Measurements from ENCODE around the gene ACADS.

Gene ACADS

DNA sequence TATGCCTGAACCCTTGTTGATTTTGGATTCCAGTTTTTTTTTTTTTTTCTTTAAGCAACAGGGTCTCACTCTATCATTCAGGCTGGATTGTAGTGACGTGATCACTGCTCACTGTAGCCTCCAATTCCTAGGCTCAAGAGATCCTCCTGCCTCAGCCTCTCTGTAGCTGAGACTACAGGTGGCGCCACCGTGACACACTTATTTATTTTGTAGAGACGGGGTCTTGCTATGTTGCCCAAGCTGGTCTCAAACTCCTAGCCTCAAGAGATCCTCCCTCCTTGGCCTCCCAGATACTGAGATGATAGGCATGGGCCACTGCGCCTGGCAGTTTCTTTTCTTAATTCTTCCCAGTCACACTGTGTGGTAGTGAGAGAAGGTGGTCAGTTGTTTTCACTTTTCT is 25.2 kb downstream of the ACADS start:
- in situ Hi-C loops (cut with MboI; ENCODE audit: low sequenced_read_pairs), result no loop called here

DNA sequence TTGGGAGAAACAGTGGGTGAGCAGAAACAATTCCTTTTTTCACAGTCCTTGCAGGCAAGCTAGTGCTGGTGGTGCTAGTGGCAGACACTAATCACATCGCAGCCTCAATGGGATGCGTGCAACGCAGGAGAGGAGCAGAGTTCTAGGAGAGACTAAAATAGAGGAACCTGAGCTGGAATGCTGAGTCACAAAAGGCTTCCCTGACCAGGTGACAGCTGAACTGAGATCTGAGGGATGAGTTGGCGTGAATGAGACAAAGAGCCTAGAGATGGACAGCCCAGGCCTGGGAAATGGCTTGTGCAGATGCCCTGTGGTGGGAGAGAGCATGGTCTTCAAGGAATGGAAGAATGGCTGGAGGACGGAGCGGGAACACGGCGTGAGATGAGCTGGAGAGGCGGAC is 25.8 kb downstream of the ACADS start:
- in situ Hi-C loops (cut with MboI; ENCODE audit: low sequenced_read_pairs), result no loop called here

DNA sequence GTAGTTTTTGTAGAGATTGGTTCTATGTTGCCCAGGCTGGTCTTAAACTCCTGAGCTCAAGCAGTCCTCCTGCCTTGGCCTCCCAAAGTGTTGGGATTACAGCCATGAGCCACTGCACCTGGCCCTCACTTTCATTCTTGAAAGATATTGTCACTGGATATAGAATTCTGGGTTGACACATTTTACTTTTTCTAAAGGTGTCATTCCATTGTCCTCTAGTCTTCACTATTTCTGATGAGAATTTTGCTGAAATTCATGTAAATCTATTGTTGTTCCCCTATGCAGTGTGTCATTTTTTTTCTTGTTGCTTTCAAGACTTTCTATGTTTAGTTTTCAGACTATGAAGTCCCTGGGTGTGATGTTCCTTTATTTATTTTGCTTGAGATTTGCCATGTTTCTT is 29.2 kb downstream of the ACADS start:
- in situ Hi-C loops (cut with MboI; ENCODE audit: low sequenced_read_pairs), result no loop called here

DNA sequence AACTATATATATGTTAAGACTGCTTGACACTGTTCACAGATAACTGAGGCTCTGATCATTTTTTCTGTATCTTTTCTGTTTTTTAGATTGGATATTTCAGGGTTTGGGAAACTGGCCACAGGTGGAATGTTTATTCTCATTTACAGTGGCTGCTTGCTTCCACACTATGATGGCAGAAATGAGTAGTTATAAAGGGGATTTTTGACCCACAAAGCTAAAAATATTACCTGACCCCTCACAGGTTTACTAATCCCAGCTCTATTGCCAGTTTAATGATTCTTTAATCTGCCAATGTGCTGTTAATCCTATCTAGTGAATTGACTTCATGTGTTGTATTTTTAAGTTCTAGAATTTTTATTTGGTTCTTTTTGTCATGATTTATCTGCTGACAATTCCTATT is 29.6 kb downstream of the ACADS start:
- in situ Hi-C loops (cut with MboI; ENCODE audit: low sequenced_read_pairs), result no loop called here

DNA sequence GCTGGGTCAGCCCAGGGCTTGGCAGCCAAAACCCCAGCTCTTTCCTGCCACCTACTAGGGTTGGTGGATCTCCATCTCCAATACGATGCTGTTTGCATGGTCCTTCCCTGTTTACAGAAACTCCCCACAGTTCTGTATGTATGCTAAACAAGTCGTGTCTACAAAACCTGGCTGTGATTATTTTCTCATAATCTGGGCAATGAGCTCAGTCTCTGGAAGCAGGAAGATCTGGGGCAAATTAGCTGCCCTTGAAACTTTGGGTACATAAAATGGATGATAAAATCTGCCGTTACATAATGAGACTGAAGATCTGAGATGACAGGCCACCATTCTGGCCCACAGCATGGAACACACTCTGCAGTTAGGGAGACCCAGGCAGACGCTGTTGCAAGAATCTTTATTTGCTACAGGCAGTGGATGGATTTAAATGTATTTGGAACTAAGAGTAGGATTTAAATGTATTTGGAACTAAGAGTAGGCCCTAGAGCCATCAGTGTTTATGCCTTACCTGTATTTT is 31.7 kb downstream of the ACADS start:
- in situ Hi-C loops (cut with MboI; ENCODE audit: low sequenced_read_pairs), result no loop called here

DNA sequence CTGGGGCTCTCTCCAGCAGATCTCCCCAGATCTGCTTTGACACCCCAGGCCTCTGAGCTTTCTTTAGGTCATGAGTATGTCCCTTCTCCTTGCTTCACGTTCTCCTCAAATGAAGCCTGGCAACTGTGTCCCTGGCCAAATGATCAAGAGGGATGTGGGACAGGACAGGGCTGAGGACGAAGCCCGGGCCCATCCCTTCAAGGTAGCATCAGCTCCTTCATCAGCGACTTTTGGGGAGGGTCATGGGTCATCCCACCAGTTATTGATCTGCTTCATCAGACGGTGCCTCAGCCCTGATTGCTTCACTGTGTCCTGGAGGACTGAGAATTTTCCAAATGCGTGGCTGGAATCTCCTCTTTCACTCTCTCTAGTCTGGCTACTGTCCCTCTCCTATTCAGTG is 32.3 kb downstream of the ACADS start:
- in situ Hi-C loops (cut with MboI; ENCODE audit: low sequenced_read_pairs), result no loop called here

DNA sequence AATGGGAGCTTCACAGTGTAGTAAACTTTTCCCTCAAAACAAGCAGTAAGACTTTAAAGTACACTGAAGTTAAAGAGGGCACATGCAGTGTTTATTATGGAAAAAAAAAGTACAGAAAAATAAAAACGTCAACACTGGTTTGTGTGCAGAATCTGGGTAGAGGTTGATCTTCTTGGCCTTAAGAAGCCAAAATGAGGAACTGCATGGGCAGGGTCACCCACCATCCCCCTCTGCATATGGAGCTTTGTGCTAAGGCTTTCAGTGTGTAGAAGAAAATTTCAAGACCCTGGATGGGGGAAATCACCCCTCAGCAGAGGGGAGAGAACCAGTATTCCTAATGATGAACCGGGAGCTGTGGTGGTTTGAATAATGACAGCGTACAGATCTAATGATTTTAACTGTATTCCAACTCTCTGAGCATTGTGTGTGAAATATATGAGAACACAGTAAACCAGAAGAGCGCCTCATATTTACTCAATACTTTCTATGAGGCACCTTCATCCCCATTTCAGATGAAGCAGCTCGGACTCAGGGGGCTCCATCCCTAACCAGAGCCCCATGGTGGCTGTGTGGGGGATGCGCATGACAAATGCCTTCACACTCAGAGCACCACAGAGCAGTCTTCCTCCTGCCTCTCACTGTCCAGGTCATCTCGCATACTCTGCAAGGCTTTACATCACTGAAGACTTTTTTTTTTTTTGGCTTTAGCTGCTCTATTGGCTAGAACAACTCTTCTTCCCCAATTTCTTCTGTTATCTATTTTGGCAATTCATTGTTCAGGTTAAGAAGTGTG is 33.4 kb downstream of the ACADS start:
- in situ Hi-C loops (cut with MboI; ENCODE audit: low sequenced_read_pairs), result no loop called here

DNA sequence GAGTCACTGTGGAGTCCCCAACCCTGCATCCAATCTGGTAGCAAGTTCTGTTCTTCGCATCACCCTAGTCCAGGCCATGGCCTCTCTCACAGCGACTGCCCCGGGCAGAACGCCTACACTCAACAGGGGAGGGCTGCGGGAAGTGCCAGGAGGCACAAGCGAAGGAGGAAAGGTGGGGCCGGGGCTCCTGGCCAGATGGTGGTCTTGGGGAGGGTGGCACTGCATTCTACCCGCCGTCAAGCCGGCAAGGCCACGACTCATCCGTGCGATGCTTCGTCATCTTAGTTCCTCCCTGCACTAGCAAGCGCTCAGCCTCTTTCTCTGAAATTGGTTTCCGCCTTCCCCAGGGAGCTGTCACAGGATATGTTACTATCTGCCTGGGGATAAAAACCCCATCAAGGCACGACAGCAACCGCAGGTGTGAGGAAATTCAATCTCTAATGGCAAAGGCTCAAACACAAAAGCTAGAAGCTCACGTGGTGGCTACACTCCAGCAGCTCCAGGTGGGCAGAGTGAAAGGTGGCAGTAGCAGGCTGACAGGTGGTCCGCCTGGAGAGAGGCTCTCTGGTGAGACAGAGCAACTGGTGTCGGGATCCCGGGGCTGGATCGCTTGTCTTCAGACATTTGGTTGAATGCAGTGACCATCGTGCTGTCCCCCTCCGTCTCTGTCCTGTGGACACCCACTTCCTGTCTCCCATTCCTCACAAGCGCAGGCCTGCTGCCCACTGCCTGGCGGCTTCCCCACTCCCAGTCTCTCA is 34.1 kb downstream of the ACADS start:
- in situ Hi-C loops (cut with MboI; ENCODE audit: low sequenced_read_pairs), result no loop called here

DNA sequence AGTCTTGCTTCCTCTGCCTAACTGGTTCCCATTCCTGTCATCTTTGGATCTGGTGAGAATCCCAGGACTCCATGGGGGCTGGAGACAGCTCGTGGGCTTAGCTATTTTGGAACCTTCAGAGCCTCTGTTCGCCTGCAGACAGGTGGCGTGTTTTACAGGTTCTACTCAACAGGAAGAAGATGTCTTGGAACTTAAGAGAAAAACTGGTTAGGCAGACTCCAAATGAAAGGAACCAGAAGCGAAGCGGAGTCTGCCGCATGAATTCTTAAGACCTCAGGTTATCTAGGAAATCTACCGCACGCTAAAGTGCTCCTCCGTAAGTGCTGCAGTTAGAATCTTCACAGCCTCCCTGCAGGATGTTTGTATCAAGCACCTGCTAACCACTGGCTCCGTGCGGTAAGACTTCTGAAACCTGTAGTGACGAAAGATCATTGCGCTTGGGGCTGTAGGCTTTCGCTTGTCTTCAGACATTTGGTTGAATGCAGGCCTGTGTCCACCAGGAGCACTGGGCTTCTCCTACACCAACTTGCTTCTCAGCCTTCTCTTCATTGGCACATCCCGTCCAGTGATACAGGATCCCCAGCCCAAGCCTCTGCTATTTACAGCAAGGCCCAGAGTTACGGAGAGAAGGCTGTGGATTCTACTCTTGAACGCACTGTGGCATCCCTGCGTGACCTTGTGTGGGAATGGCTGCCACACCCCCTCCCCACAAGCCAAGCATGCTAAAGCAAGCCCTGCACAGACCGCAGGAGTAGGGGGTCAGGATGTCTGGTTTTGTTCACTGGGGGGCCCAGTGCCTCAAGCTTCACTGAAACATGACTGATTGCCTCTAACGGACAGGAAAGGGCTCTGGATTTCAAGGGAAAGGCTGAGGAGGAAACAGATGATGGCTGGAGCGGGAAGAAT is 35.0 kb downstream of the ACADS start:
- in situ Hi-C loops (cut with MboI; ENCODE audit: low sequenced_read_pairs), result no loop called here

DNA sequence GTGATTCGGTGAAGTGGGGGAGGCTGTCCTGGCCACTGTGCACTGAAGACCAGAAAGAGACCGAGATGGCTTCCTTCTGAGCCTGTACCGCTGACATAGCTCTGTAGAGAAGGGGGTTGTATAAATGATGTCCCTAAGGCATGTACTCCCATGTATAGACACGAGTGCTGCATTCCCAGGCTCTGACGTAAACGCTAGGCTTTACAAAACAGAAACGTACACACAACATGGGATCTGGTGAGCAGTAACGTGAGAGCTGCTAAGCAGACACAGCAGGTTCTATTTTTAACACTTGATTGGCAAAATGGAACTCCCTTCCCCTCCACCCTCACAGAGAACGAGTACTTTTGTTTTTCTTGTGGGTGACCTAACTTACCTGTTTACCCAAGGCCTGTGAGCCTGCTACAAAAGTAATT is 35.9 kb downstream of the ACADS start:
- in situ Hi-C loops (cut with MboI; ENCODE audit: low sequenced_read_pairs), result no loop called here

DNA sequence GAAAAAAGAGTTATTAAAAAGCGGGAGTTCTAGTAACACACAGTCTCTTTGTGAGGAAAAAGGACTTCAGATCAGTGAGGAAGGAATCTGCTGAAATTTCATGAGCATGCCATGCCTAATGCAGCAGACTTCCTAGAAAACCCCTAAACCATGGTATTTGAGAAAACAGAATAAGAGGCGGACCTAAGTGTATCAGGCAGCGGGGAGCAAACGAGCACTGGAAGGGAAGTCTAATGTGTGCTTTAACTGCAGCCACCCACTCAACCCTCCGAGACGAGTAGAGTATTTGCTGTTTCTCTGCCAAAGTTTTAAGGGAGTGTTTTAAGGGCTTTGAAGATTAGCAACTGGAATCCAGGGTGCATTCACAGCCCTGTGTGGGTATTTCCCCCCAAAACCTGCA is 36.5 kb downstream of the ACADS start:
- in situ Hi-C loops (cut with MboI; ENCODE audit: low sequenced_read_pairs), result no loop called here

DNA sequence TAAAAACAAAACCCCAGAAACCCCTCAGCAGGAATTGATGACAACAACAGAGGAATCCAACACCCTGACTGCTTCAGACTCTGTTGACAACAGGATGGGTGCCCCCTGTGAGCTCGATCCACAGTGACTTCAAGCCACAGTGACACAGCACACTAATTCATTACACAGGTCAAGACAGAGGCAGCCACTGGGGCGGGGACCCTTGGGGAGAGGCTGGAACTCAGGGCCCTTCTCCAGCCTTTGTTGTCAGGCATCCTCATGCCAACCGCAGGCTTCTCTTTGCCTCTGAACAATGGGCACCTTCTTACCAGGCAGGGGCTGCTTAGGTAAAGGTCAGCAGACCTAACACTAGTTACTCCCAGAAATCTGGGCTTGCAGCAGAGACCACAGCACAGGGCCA is 37.6 kb downstream of the ACADS start:
- in situ Hi-C loops (cut with MboI; ENCODE audit: low sequenced_read_pairs), result no loop called here

DNA sequence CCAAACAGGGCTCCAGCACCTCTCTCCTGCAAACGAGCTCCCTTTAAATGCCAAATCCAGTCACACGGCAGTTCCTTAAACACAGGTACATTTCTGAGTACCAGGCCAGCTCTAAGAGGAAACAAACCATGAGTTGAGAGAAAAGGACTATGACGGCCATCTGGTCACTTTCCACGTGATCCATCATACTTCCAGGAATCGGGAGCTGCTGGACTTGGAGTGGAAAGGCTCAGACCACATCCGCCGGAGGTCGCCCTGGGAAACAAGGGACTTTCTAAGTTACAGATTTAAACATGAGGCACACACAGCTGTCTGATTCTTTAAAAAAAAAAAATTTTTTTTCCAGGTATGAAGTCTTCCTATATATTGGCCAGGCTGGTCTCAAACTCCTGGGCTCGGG is 39.2 kb downstream of the ACADS start:
- in situ Hi-C loops (cut with MboI; ENCODE audit: low sequenced_read_pairs), result no loop called here

DNA sequence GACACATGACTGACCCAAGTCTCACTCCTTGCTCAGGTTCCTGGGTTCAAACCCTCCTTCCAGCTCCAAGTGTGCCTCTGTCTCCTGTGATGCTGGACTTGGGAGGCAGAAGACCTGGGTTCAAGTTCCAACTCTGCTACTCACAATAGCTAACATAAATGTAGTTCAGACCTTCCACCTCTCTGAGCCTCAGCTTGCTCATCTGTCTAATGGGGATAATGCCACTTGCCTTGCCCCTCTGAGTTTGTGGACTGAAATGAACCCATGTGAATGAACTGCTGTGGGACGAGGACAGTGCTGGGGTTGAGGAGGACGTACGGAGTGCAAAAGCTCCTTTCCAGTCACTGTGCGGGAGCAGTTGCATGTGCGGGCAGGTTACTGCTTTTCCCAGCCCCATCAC is 40.9 kb downstream of the ACADS start:
- in situ Hi-C loops (cut with MboI; ENCODE audit: low sequenced_read_pairs), result no loop called here

DNA sequence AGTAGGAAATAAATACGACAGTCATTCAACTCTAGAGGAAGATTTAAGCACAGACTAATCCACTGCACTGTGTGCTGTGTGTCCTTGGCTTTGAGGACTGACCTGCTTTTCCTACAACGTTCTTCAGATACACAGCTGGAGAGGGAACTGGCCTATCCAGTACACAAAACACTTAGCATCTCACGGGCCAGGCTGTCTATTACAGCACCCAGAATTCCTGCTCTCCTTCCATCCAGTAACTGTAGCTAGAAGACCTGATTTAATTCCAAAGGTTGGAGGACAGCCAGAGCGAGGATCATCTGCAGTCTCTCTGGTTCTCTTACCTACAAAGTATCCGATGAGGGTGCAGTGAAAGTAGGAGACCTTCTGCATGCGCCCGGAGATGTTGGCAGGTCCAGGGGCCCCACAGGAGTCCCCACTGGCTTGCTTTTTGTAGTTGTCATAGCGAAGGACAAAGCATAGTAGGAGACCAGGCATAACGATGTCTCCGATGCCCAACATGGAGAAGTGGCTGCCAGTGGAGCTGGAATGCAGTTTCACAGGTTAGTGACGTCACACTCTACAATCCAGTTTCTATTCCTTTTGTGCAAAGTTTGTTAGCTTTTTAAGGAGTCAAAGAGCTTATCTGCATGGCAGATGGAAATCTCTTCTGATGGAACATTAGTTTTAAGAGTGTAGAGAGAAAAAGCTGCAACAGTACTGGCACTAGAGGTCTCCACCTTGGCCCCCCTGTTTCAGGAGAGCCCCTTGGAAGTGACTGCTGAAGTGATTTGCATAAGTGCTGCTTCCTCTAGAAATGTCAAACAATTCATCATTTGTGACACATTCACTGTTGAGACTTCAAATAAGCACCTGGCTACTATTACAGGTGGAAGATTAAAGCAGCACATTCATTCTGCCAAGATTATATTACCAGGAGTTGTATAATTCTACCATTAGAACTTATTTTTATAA is 41.7 kb downstream of the ACADS start:
- in situ Hi-C loops (cut with MboI; ENCODE audit: low sequenced_read_pairs), result no loop called here

DNA sequence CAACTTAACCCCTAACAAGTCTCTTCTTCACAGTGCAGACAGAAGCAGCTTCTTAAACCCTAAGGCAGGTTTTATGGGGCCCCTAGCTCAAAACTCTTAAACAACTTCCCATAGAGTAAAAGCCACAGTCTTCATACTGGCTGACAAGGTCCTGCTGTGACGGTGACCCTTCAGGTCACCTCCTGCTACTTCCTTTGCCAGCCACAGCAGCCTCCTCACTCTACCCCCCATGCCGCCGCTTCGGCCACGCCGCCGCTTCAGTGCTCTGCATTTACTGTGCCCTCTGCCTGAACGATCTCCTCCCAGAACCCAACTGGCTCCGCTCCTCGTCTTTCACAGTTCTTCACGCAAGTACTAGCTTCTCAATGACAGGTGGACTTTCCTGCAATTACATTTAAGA is 45.5 kb downstream of the ACADS start:
- in situ Hi-C loops (cut with MboI; ENCODE audit: low sequenced_read_pairs), result no loop called here

DNA sequence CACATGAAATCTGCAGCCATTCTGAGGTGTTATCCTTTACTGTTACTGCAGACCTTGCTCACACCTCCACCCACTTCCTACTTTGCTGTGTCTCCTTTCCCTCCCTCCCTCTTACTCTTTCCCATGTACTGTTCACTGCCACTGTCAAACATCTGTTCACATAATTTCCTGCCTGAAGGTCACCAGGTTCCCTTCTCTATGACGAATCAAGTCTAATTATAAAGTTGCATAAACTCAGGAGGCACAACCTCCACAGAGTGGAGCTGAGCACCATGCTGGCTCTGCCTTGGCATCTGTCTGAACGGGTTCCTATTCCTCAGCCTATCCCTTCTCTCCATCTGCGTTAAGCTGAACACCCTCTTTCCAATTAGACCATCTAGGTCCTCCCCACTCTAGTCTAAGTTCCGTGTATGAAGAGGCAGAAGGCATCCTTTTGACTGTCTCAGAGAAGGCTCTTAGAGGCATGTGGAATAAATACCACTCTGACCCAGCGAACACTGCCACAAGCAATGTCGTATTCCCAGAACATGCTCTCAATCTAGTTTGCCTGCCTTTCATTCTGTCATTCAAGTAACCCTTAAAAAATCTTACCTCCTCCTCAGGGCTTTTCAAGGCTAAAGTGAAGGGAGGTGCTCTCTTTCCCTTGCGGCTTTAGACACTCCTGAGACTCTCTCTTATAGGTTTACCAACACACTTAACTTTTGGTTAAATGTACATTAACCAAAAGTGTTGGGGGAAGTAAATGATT is 48.7 kb downstream of the ACADS start:
- in situ Hi-C loops (cut with MboI; ENCODE audit: low sequenced_read_pairs), result no loop called here

DNA sequence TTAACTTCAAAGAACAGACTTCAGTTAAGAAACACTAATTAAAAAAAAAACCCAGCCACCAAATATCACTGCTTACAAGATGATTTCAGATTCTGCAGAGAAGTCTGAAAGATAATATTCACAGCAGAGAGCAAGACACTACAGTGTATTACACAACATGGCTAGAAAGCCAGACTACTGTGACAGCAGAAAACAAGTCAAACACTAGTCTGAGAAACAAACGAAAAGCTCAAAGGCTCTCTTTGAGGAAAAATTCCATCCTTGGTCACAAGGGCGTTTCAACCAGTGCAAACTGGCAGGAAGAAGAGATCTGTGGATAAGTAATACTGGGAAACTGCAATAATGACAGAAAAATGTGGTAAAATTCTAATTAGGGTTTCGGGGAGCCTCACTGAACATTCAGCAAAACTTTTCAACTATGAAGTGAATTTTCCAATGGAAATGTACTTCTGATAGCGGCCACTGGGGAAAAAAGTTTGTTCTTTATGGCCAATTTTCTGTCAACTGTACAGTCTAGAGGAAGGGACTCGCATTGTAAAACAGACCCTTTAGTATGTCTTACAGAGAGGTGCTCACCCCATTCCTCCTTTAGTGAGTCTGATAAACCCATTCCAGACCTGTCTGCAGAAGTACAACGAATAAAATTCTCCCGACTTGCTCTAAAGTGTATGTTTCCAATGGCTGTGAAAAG is 50.4 kb downstream of the ACADS start:
- in situ Hi-C loops (cut with MboI; ENCODE audit: low sequenced_read_pairs), result no loop called here

DNA sequence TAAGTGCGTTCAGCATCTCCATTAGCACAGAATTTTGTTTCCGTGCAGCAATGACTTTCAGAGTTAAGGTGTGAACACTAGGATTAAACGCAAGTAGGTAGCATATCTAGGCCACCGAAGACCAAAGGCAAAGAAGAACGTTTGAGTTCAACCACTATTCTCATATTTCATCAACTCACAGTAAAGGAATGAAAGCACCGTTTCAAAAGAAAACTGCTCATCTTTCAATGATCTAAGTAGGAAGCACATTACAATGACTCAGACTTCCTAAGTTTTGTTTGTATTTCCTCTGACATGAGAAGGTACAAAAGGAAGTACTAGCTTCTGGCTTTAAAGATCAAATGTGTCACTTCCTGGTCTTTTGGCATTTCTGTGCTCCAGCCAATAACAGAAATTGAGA is 57.6 kb downstream of the ACADS start:
- in situ Hi-C loops (cut with MboI; ENCODE audit: low sequenced_read_pairs), result no loop called here
